VCaP (cell line): ENCODE results near the gene MMP12.
"Not testable (repeated sequence)": the region's sequence is repeated elsewhere in the genome, so short reads cannot be mapped to it uniquely, and the experiment has no call there.

Experiments
- H3K27ac ChIP-seq: fragments of 450-650 bp; 2 replicates; pipeline ENCODE4 v1.5.1; 2017
- CTCF ChIP-seq: fragments of 450-650 bp; conservative IDR thresholded peaks from 2 replicates; pipeline ENCODE4 v1.5.1; 2017; ENCODE audit warnings: mild to moderate bottlenecking, moderate library complexity

Gene MMP12

GRCh38 chr11:102900346-102900745, 25.6 kb upstream of the MMP12 start:
- TF ChIP-seq CTCF: no peak
- no peak overlapping the region for H3K27ac ChIP-seq

- no peak overlapping the region for H3K27ac ChIP-seq
- TF ChIP-seq CTCF: no peak
Measured at GRCh38 chr11:102891736-102892135, 17.0 kb upstream of the MMP12 start.

- H3K27ac ChIP-seq: no peak overlapping the region
- TF ChIP-seq CTCF: no peak
Measured at GRCh38 chr11:102886999-102887398, 12.2 kb upstream of the MMP12 start.

- TF ChIP-seq CTCF: no peak
- H3K27ac ChIP-seq: no peak overlapping the region
Measured at GRCh38 chr11:102883141-102883540, 8.4 kb upstream of the MMP12 start.

- no peak overlapping the region for H3K27ac ChIP-seq
- TF ChIP-seq CTCF: no peak
Measured at GRCh38 chr11:102882389-102883024, 7.7 kb upstream of the MMP12 start.

GRCh38 chr11:102879801-102880200, 5.0 kb upstream of the MMP12 start:
- TF ChIP-seq CTCF: no peak
- H3K27ac ChIP-seq: no peak overlapping the region

- no peak for TF ChIP-seq CTCF
- H3K27ac ChIP-seq: no peak overlapping the region
Measured at GRCh38 chr11:102878595-102878994, 3.8 kb upstream of the MMP12 start.

- not testable (repeated sequence) for H3K27ac ChIP-seq
Measured at GRCh38 chr11:102869354-102869964, 5.3 kb downstream of the MMP12 start.
